ENCODE measurements around the gene ARHGAP15. TPM values are rescaled to one million over a fixed set of nuclear protein-coding genes. Genes with fewer than 3 reads are reported as not detected.

ARHGAP15 gene
- total RNA-seq, 2 donors from 2014 or later = 11.0 to 11.8 TPM

DNA sequence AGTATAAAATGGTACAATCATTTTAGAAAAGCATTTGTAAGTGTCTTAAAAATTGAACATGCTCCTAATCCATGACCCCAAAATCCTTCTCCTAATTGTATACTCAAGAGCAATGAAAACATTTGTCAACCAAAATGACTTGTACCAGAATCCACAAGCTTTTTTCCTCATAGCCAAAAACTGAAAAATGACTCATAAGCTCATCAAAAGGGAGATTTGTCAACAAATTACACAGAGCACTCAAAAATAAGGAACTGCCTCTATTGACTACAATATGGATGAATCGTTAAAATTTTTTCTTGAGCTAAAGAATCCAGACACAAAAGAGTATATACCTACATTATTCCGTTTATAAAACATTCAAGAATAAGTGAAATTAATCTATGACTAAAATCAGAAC, 544.8 kb downstream of the ARHGAP15 start:
- no peak overlapping the region for H3K4me3 ChIP-seq
- H3K27ac ChIP-seq = no peak overlapping the region
- no peaks in the 10 kb centered on the region for H3K36me3 ChIP-seq
- TF ChIP-seq CTCF (IDR thresholded peaks at IDR 0.05) = no peak
- DNase-seq (ENCODE audit: low spot score) = no peak
- H3K27me3 ChIP-seq (replicated peaks; ENCODE audit: insufficient read depth) = no peaks in the 10 kb centered on the region
- no peak for ATAC-seq (ENCODE audit: insufficient number of reproducible peaks, low FRiP score, low read depth)
- no peaks in the 10 kb centered on the region for H3K4me1 ChIP-seq (ENCODE audit: control insufficient read depth in 1 of 2, low read depth in 2 of 2)
- no peaks in the 10 kb centered on the region for H3K9me3 ChIP-seq

GRCh38 chr2:143675021-143675420, 545.8 kb downstream of the ARHGAP15 start:
- Histone ChIP-seq H3K27ac (no peak overlapping the region), H3K27me3 (replicated peaks; ENCODE audit: insufficient read depth) (no peaks in the 10 kb centered on the region), H3K4me3 (no peak overlapping the region), H3K4me1 (ENCODE audit: control insufficient read depth in 1 of 2, low read depth in 2 of 2) (no peaks in the 10 kb centered on the region), H3K9me3 (no peaks in the 10 kb centered on the region), H3K36me3 (no peaks in the 10 kb centered on the region)
- no peak for TF ChIP-seq CTCF (IDR thresholded peaks at IDR 0.05)
- ATAC-seq (ENCODE audit: insufficient number of reproducible peaks, low FRiP score, low read depth) = no peak
- no peak for DNase-seq (ENCODE audit: low spot score)

GRCh38 chr2:143679617-143680016, 550.4 kb downstream of the ARHGAP15 start:
- no peaks in the 10 kb centered on the region for H3K4me1 ChIP-seq (ENCODE audit: control insufficient read depth in 1 of 2, low read depth in 2 of 2)
- H3K4me3 ChIP-seq = no peak overlapping the region
- H3K27ac ChIP-seq = no peak overlapping the region
- no peak for TF ChIP-seq CTCF (IDR thresholded peaks at IDR 0.05)
- no peaks in the 10 kb centered on the region for H3K36me3 ChIP-seq
- no peaks in the 10 kb centered on the region for H3K9me3 ChIP-seq
- DNase-seq (ENCODE audit: low spot score) (no peak), ATAC-seq (ENCODE audit: insufficient number of reproducible peaks, low FRiP score, low read depth) (no peak)
- H3K27me3 ChIP-seq (replicated peaks; ENCODE audit: insufficient read depth) = no peaks in the 10 kb centered on the region

- Histone ChIP-seq H3K27me3 (replicated peaks; ENCODE audit: insufficient read depth) (no peaks in the 10 kb centered on the region), H3K4me1 (ENCODE audit: control insufficient read depth in 1 of 2, low read depth in 2 of 2) (no peaks in the 10 kb centered on the region), H3K9me3 (no peaks in the 10 kb centered on the region), H3K27ac (no peak overlapping the region), H3K4me3 (no peak overlapping the region), H3K36me3 (no peaks in the 10 kb centered on the region)
- DNase-seq (ENCODE audit: low spot score) = no peak
- no peak for TF ChIP-seq CTCF (IDR thresholded peaks at IDR 0.05)
- ATAC-seq (ENCODE audit: insufficient number of reproducible peaks, low FRiP score, low read depth) = no peak
These were observed 551.7 kb downstream of the ARHGAP15 start for GRCh38 chr2:143680885-143681405.

- H3K9me3 ChIP-seq = no peaks in the 10 kb centered on the region
- DNase-seq (ENCODE audit: low spot score) (no peak), ATAC-seq (ENCODE audit: insufficient number of reproducible peaks, low FRiP score, low read depth) (no peak)
- no peak overlapping the region for H3K27ac ChIP-seq
- H3K36me3 ChIP-seq = no peaks in the 10 kb centered on the region
- no peaks in the 10 kb centered on the region for H3K27me3 ChIP-seq (replicated peaks; ENCODE audit: insufficient read depth)
- H3K4me3 ChIP-seq = no peak overlapping the region
- H3K4me1 ChIP-seq (ENCODE audit: control insufficient read depth in 1 of 2, low read depth in 2 of 2) = no peaks in the 10 kb centered on the region
- no peak for TF ChIP-seq CTCF (IDR thresholded peaks at IDR 0.05)
These were observed 553.3 kb downstream of the ARHGAP15 start for GRCh38 chr2:143682436-143683055.

Measured in thoracic aorta (tissue), 2 donors.